Astrocyte of the spinal cord (primary cell): Measurements from ENCODE around the gene SLCO3A1.

Experiments used
- DNase-seq: peaks from one replicate; pipeline ENCODE4 v3.0.0; 2011; ENCODE audit warnings: low read depth, low spot score
- H3K4me3 ChIP-seq: 2 replicates; pipeline ENCODE4 v1.5.1; 2011; ENCODE audit warnings: low read depth, mild to moderate bottlenecking, low read length, moderate library complexity
- CTCF ChIP-seq: IDR thresholded peaks from 2 replicates; pipeline ENCODE4 v1.5.1; 2012; ENCODE audit warnings: low read depth, mild to moderate bottlenecking, low read length, inconsistent platforms
- in situ Hi-C: cut with HindIII; loops from 2 replicates; pipeline ENCODE4 v1.10.0; 2017; ENCODE audit warnings: low sequenced_read_pairs

Gene SLCO3A1

DNA sequence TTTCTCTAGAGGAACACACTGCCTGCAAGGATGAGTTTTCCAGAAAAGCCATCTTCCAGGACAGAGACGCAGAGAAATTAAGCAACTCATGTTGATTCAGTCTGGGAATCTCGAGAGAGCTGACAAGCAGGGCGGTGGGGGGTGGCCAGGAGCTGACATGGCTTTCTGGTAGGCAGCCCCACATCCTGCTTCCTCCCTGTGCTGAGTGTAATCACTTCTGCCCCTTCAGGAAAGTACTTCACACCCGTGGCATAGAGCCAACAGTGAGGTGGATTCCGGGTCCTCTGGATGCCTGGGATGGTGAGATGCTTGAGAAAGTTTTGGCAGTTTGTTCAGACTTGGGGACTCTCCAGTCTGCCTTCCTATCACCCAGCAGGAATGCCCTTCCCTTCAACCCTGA, 221.1 kb downstream of the SLCO3A1 start:
- TF ChIP-seq CTCF = no peak
- peak; percentile 77 for DNase-seq
- in situ Hi-C loops = no loop called here
- H3K4me3 ChIP-seq = no peak overlapping the region

DNA sequence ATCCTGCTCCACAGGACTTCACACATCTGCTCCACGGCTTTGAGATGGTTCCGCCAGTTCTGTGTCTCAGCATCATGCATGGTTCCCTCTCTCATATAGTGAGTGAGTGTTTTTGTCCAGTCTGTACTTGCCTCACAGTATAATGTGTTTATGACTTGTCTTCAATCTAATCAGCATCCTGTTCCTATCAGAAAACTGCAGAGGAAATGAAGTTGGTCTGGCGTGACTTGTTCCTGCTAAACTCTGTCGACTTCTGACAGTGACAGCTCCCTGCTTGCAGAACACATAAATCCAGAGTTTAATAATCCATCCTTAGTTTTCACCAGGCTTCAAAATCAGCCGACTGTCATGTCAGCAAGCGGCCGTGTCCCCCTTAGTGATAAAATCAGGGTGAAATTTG, 222.3 kb downstream of the SLCO3A1 start:
- no peak overlapping the region for H3K4me3 ChIP-seq
- in situ Hi-C loops = no loop called here
- no peak for DNase-seq
- TF ChIP-seq CTCF = no peak

GRCh38 chr15:92076541-92076940, 223.0 kb downstream of the SLCO3A1 start:
- no peak for TF ChIP-seq CTCF
- in situ Hi-C loops = no loop called here

DNA sequence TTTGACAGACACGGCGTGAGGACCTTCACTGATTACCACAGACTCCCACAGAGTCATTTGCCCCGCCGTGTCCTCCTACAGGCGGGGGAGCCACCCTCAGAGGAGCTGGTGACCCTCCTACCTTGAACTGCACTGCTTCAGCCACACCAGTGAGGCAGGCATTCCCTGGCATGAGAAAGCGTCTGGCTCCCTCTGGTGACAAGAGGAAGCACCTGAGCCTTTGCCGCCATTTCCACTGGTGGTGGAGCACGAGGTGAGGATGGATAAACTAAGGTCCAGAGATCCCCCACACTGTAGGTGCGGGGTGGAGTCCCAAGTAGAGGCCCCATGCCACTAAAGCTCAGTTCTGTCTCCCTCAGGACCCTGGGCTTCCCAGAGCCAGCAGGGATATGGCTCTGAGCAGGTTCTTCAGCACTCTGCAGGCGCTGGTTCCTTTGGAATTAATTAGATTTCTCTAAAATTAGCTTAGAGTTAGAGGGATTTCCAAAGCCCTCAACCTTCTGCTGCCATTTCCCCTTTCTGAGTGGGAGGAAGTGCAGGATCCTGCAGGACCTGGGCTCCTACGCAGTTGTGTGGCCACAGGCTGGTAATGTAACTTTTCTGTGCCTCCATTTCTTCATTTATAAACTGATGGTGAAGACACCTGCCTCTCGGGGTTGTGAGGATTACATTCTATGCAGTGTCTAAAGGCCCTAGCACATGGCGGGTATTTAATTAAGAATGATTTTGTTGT, 224.0 kb downstream of the SLCO3A1 start:
- H3K4me3 ChIP-seq = no peak overlapping the region
- in situ Hi-C loops = no loop called here
- peak; percentile 87 for TF ChIP-seq CTCF
- DNase-seq = peak; percentile 65

More at GRCh38 chr15:92076541-92076940, 223.0 kb downstream of the SLCO3A1 start:
- H3K4me3 ChIP-seq = no peak overlapping the region
- DNase-seq = no peak

DNA sequence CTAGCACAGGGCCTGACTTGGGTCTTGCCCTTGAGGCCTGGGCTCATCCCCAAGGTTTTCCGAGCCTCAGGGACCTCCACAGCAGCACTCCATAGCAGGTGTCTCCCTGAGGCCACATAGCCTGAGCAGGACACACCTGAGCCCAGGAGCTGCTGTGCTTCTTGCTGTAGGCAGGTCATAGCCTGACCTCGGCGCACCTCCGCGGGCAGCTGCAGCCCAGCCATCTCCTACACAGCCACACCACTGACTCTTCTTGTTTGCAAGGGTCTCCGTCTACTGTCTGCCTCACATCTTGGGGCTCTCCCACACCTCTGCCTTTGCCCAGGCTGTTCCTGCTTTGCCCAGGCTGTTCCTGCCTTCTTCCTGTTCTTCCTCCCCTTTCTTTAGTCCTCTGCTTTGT, 224.8 kb downstream of the SLCO3A1 start:
- in situ Hi-C loops = no loop called here
- TF ChIP-seq CTCF = no peak
- no peak overlapping the region for H3K4me3 ChIP-seq
- DNase-seq = no peak

- TF ChIP-seq CTCF = peak; percentile 43
- no peak for DNase-seq
- in situ Hi-C loops = no loop called here
- H3K4me3 ChIP-seq = no peak overlapping the region
Observed at GRCh38 chr15:92079047-92079446, 225.5 kb downstream of the SLCO3A1 start.
